Measurements from ENCODE around the gene GNAT3.

DNA sequence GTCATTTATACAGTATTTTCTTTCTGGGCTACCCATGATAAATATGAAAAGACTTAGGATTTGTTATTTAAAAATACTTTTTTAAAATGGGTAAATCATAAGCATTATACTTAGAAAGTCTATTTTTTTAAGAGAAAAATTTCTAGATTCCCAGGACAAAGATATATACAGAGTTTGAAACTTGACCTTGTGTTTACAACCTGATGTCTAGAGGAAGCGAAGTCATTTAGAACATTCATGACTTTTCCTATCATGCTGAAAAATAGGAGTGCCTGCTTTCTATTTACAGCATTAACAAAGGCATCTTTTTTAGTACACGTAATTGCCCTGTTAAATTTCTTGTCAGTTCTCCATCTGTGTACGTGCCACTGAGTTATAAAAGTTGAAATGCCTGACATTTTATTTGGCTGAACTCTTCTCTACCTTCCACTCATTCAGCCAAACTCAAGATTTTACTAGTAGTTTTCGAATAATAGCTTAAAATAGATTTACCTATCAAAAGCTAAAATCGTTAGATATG lies 23.0 kb downstream of the GNAT3 start:
- no peak for TF ChIP-seq GATA3 (IDR thresholded peaks at IDR 0.05; ENCODE audit: low read depth, low read length)
- TF ChIP-seq GATA2 (IDR thresholded peaks at IDR 0.05; ENCODE audit: low read depth, low read length): no peak
